ENCODE results near the gene HECA. TPM values are rescaled to one million over a fixed set of nuclear protein-coding genes. Genes with fewer than 3 reads are reported as not detected.

Gene HECA
- total and polyA plus RNA-seq, 2 of the 8 experiments (the other 6 are each of a cell fraction or from before 2014, with no cell fraction given) = 2.4 to 9.2 TPM

- POLR2A ChIA-PET (ENCODE audit: partially characterized antibody) = no interaction called here
- no peak for FAIRE-seq
- TF ChIP-seq SRF (IDR thresholded peaks at IDR 0.05; ENCODE audit: low read depth, low read length) = no peak
These were observed 46.4 kb downstream of the HECA start for GRCh38 chr6:139181236-139181635.

More at GRCh38 chr6:139181236-139181635, 46.4 kb downstream of the HECA start:
- H3K4me3 ChIP-seq (ENCODE audit: extremely low read depth in 1 of 4, insufficient read depth in 2 of 4, low read depth in 3 of 4, low read length in 4 of 4) = no peak overlapping the region
- CTCF ChIA-PET (ENCODE audit: partially characterized antibody) = no interaction called here
- H4K8ac ChIP-seq (ENCODE audit: extremely low read depth, insufficient read depth, low read length) = no peak overlapping the region
- WGBS, 2 experiments (ENCODE audit: extremely low coverage in 1 of 2, insufficient coverage in 1 of 2, insufficient read length in 1 of 2, insufficient replicate concordance in 2 of 2, low coverage in 1 of 2, low lambda C conversion rate in 2 of 2, missing lambda C conversion rate in 1 of 2) = 94% methylated on average over 6 of the region's 6 CpGs; no CpG with 5 or more reads in 1 of the 2 experiments
- no peak overlapping the region for H2BK15ac ChIP-seq (ENCODE audit: low read length)
- no peaks in the 10 kb centered on the region for H4K20me1 ChIP-seq (replicated peaks in 1 of 2; ENCODE audit: control insufficient read depth in 1 of 2, insufficient read depth in 2 of 2, low read length in 2 of 2)
- H3K9me3 ChIP-seq (ENCODE audit: insufficient read depth in 2 of 2, low read depth in 1 of 2, low read length in 1 of 2) = no peaks in the 10 kb centered on the region
- H3K4ac ChIP-seq (replicated peaks; ENCODE audit: insufficient read length, low read depth, low read length) = no peak overlapping the region
- no peak overlapping the region for H3K23ac ChIP-seq (ENCODE audit: insufficient read length)
- H4K91ac ChIP-seq (replicated peaks; ENCODE audit: insufficient read length, low read length) = no peak overlapping the region
- H3K14ac ChIP-seq (ENCODE audit: insufficient read length) = no peak overlapping the region
- H3K27me3 ChIP-seq (replicated peaks in 1 of 4; ENCODE audit: control insufficient read depth in 3 of 4, extremely low read depth in 1 of 4, insufficient read depth in 3 of 4, low read length in 3 of 4) = no peaks in the 10 kb centered on the region
- no peak overlapping the region for H2AFZ ChIP-seq (ENCODE audit: low read length)
- H3K36me3 ChIP-seq (ENCODE audit: control insufficient read depth in 2 of 4, insufficient read depth in 4 of 4, low read length in 3 of 4) = peaks cover 0 to 3% (median 0%) of the 10 kb centered on the region in 4 experiments; a peak in 3 of 8 replicates
- H3K18ac ChIP-seq (ENCODE audit: extremely low read depth, low read length) = no peak overlapping the region
- H3K56ac ChIP-seq (replicated peaks; ENCODE audit: insufficient read length, low read depth, low read length) = no peak overlapping the region
- no peaks in the 10 kb centered on the region for H3K23me2 ChIP-seq (ENCODE audit: low read depth, low read length)
- no peak overlapping the region for H3K4me2 ChIP-seq (ENCODE audit: insufficient read depth in 1 of 2, low read depth in 2 of 2, low read length in 2 of 2)
- no peak overlapping the region for H3K27ac ChIP-seq (ENCODE audit: low read depth, low read length)
- H2BK5ac ChIP-seq (ENCODE audit: low read depth, low read length) = no peak overlapping the region
- no peak overlapping the region for H2BK120ac ChIP-seq (replicated peaks; ENCODE audit: low read depth, low read length)
- H3K79me2 ChIP-seq (ENCODE audit: control insufficient read depth in 1 of 2, insufficient read depth in 2 of 2, low read length in 2 of 2) = no peaks in the 10 kb centered on the region
- H4K5ac ChIP-seq (ENCODE audit: insufficient read length, low read depth, low read length) = no peak overlapping the region
- H2AK5ac ChIP-seq (ENCODE audit: low read depth, low read length) = no peak overlapping the region
- no peaks in the 10 kb centered on the region for H3K4me1 ChIP-seq (replicated peaks in 1 of 4; ENCODE audit: control insufficient read depth in 3 of 4, insufficient read depth in 4 of 4, low read length in 3 of 4)
- DNase-seq (ENCODE audit: low read depth in 1 of 2, low spot score in 2 of 2) = no peak
- H3K9ac ChIP-seq (replicated peaks in 1 of 4; ENCODE audit: extremely low read depth in 1 of 4, low read depth in 3 of 4, low read length in 3 of 4) = no peak overlapping the region
- H3K79me1 ChIP-seq (ENCODE audit: low read depth, low read length) = no peaks in the 10 kb centered on the region
- H2BK20ac ChIP-seq (ENCODE audit: low read length) = no peak overlapping the region
- H2BK12ac ChIP-seq (ENCODE audit: low read depth, low read length) = no peak overlapping the region
